Tibial nerve (tissue), 4 donors: ENCODE results near the gene BRINP3. TPM values are rescaled to one million over a fixed set of nuclear protein-coding genes. Genes with fewer than 3 reads are reported as not detected.

Experiments
- DNase-seq, 2 donors: peaks; one replicate each; pipeline ENCODE4 v3.0.0-alpha.2; 2019; ENCODE audit warnings: low spot score in 2 of 2
- H3K27ac ChIP-seq, 4 donors: fragments of 200-600 bp; sonication (generic) in 3 of 4; one replicate each; pipeline ENCODE4 v1.5.1; 2017 to 2019; ENCODE audit warnings: mild to moderate bottlenecking in 1 of 4
- H3K27me3 ChIP-seq, 2 donors: fragments of 200-600 bp; sonication (generic) in 1 of 2; one replicate each; pipeline versions ENCODE4 v1.5.1 to v1.6.0; 2017 to 2019
- H3K36me3 ChIP-seq, 3 donors: fragments of 200-600 bp; sonication (generic); one replicate each; pipeline ENCODE4 v1.5.1; 2018 to 2019
- H3K4me1 ChIP-seq, 4 donors: fragments of 200-600 bp; sonication (generic) in 3 of 4; one replicate each; pipeline ENCODE4 v1.5.1; 2017 to 2019
- H3K4me3 ChIP-seq, 4 donors: fragments of 200-600 bp; sonication (generic) in 3 of 4; one replicate each; pipeline ENCODE4 v1.5.1; 2017 to 2019; ENCODE audit warnings: mild to moderate bottlenecking in 1 of 4, moderate library complexity in 1 of 4
- H3K9me3 ChIP-seq, 4 donors: fragments of 200-600 bp; sonication (generic) in 3 of 4; one replicate each; pipeline ENCODE4 v1.5.1; 2017 to 2019
- CTCF ChIP-seq, 5 experiments: fragments of 200-600 bp in 3 of 5; fragments of 450-650 bp in 2 of 5; sonication (generic) in 3 of 5; IDR thresholded peaks; one replicate each; pipeline ENCODE4 v1.5.1; 2016 to 2019; ENCODE audit warnings: antibody characterized with exemption in 5 of 5, mild to moderate bottlenecking in 3 of 5, moderate library complexity in 2 of 5
- EP300 ChIP-seq, 2 donors: sonication (generic); formaldehyde crosslinking; IDR thresholded peaks; one replicate each; pipeline ENCODE4 v1.6.1; 2017; ENCODE audit warnings: antibody characterized with exemption in 2 of 2, mild to moderate bottlenecking in 1 of 2
- POLR2A ChIP-seq, 2 donors: fragments of 450-650 bp; IDR thresholded peaks; one replicate each; pipeline ENCODE4 v1.6.1; 2017; ENCODE audit warnings: antibody characterized with exemption in 2 of 2, mild to moderate bottlenecking in 2 of 2, moderate library complexity in 2 of 2
- WGBS, 2 donors: methylation state at CpG; one replicate each; pipeline ENCODE4 v1.1.5; 2018; 5-methylcytosine and 5-hydroxymethylcytosine counted together
- total RNA-seq, 4 donors: library from RNA; depleted of rRNA; stranded (reverse); fragments of >200 nt; gene quantifications; one replicate each; pipeline ENCODE4 v1.1.0, GENCODE V29; 2016

Gene BRINP3
- total RNA-seq, 4 donors from 2014 or later: 0.20 to 0.21 TPM; not detected in 2

DNA sequence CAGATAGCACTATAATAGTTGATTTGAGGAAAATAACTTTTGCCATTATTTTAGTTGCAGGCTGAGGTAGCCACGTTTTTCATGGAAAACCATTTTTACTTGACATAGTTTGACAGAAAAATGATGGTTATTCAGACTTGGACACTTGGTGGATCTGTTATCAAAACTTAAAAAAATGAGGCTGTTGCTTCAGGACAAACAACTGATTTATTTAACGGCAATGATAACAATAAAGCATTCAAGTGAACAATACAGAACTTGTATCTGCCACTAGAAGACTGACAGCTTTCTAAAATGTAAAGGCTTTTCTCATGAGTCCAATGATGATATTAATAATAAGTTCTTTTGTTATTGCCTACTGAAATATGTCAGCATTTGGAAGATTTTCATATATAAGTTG, 322.9 kb downstream of the BRINP3 start:
- no peak for TF ChIP-seq CTCF (IDR thresholded peaks at IDR 0.05)
- TF ChIP-seq POLR2A (IDR thresholded peaks at IDR 0.05): no peak
- no peak for TF ChIP-seq EP300 (IDR thresholded peaks at IDR 0.05)
- Histone ChIP-seq H3K4me3 (no peak overlapping the region), H3K4me1 (no peaks in the 10 kb centered on the region), H3K9me3 (no peaks in the 10 kb centered on the region), H3K27ac (no peak overlapping the region), H3K27me3 (no peaks in the 10 kb centered on the region), H3K36me3 (no peaks in the 10 kb centered on the region)
- DNase-seq: no peak
- WGBS, 2 donors: 40 to 41% methylated on average over 2 of the region's 2 CpGs

DNA sequence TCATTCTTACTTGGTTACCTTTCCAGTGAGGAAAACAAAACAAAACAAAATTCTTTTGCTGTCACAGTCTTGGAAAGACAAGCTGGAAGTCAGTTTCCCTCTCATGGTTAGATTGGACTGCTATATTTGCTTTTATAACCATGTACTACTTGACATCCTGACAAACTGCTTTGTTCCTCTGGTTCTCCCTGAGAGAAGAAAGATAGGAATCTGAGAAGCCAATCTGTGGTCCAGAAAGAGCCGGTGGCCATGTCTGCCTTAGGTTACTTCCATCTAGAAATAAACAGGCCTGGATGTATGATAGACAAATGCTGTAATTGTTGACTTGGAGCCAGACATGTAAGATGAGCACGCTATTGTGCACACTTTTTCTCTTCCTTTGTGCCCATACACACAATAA, 330.0 kb downstream of the BRINP3 start:
- no peaks in the 10 kb centered on the region for H3K36me3 ChIP-seq
- no peak overlapping the region for H3K4me3 ChIP-seq
- H3K4me1 ChIP-seq: no peaks in the 10 kb centered on the region
- no peak for TF ChIP-seq CTCF (IDR thresholded peaks at IDR 0.05)
- H3K27me3 ChIP-seq: no peaks in the 10 kb centered on the region
- H3K9me3 ChIP-seq: no peaks in the 10 kb centered on the region
- 75% methylated on average over 2 of the region's 2 CpGs for WGBS, 2 donors
- no peak overlapping the region for H3K27ac ChIP-seq
- no peak for DNase-seq

DNA sequence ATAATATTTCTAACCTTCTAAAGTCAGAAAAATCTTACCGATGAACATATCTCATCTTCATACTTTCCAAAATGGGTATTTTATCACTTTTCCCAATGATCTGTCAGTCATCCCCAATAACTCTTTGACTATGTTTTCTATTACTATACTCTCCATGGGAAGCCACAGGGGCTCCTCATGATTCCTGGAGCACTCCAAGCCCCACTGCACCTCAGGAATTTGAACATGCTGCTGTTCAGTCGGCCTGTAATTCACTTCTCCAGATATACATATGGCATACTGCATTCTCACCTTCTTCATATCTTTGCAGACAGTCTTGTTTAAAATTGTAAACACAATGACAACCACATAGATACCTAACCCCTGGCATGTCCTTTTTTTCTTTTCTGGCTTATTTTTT, 333.0 kb downstream of the BRINP3 start:
- DNase-seq: no peak
- no peaks in the 10 kb centered on the region for H3K4me1 ChIP-seq
- H3K27ac ChIP-seq: no peak overlapping the region
- H3K27me3 ChIP-seq: no peaks in the 10 kb centered on the region
- no peak overlapping the region for H3K4me3 ChIP-seq
- no peaks in the 10 kb centered on the region for H3K9me3 ChIP-seq
- WGBS, 2 donors: 80 to 82% methylated on average over 2 of the region's 2 CpGs
- no peaks in the 10 kb centered on the region for H3K36me3 ChIP-seq
- TF ChIP-seq CTCF (IDR thresholded peaks at IDR 0.05): no peak
- TF ChIP-seq EP300 (IDR thresholded peaks at IDR 0.05): no peak
- TF ChIP-seq POLR2A (IDR thresholded peaks at IDR 0.05): no peak

DNA sequence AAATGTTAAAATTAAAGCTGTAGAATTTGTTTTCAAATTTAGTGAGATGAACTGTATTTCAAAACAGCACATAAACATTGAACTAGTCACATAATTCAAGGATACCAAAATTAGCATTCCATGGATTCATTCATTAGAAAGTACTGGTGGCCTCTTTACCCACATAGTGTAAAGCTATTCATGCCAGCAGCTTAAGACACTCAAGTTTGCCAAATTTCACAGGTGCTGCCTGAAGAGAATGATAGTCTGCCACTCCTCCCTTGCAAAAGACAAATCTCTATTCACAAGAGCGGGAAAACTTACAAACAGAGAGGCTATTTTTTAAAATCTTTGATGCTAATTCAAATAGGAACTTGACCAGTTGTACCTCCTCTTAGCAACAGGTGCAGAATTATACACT, 337.0 kb downstream of the BRINP3 start:
- no peak for DNase-seq
- H3K27me3 ChIP-seq: no peaks in the 10 kb centered on the region
- no peaks in the 10 kb centered on the region for H3K36me3 ChIP-seq
- no peaks in the 10 kb centered on the region for H3K9me3 ChIP-seq
- H3K4me3 ChIP-seq: no peak overlapping the region
- H3K27ac ChIP-seq: no peak overlapping the region
- WGBS, 2 donors: 63 to 74% methylated on average over 1 of the region's 1 CpG
- H3K4me1 ChIP-seq: no peaks in the 10 kb centered on the region
- no peak for TF ChIP-seq EP300 (IDR thresholded peaks at IDR 0.05)
- no peak for TF ChIP-seq POLR2A (IDR thresholded peaks at IDR 0.05)
- no peak for TF ChIP-seq CTCF (IDR thresholded peaks at IDR 0.05)

DNA sequence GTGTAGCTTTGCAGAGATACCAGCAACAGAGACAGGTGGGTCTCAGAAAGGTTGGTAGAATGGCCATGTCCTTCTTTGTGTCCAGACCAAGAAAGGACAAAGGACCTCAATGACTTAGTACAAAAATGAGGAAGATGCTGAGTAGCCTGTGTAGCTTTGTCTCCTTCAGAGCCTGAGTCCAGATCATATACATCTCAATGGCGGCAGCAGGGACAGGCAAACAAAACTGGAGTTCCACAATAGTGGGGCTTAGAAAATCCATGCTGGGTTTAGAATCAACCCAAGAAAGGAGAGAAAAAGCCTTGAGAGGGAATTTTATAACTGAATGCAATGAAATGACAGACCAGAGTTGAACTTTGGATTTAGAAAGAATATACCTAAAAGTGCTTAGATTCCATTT, 339.0 kb downstream of the BRINP3 start:
- Histone ChIP-seq H3K4me3 (no peak overlapping the region), H3K4me1 (no peaks in the 10 kb centered on the region), H3K36me3 (no peaks in the 10 kb centered on the region), H3K9me3 (no peaks in the 10 kb centered on the region), H3K27ac (no peak overlapping the region), H3K27me3 (no peaks in the 10 kb centered on the region)
- no peak for TF ChIP-seq POLR2A (IDR thresholded peaks at IDR 0.05)
- no peak for TF ChIP-seq EP300 (IDR thresholded peaks at IDR 0.05)
- no peak for TF ChIP-seq CTCF (IDR thresholded peaks at IDR 0.05)
- WGBS, 2 donors: 81 to 95% methylated on average over 1 of the region's 1 CpG
- no peak for DNase-seq
